Lung (tissue), 12 donors: ENCODE data around the gene STK25. TPM values are rescaled to one million over a fixed set of nuclear protein-coding genes. Genes with fewer than 3 reads are reported as not detected.

ENCODE experiments used
- ATAC-seq: fragments of 200-7000 bp; cut with Tn5 transposase; one replicate; pipeline ENCODE4 v1.9.1; 2020; ENCODE audit warnings: moderate number of reproducible peaks; ENCODE audit not compliant: insufficient read depth, low FRiP score
- DNase-seq, 3 donors: peaks; one replicate each; pipeline ENCODE4 v3.0.0-alpha.2; 2013 to 2017
- H3K27ac ChIP-seq, 2 donors: one replicate each; pipeline ENCODE4 v1.5.1; 2013; ENCODE audit warnings: mild to moderate bottlenecking in 2 of 2, moderate library complexity in 2 of 2, control low read depth in 1 of 2, inconsistent platforms in 1 of 2, low read depth in 1 of 2, low read length in 1 of 2
- H3K27me3 ChIP-seq, 3 donors: one replicate each; pipeline ENCODE4 v1.5.1; 2013; ENCODE audit warnings: low read length in 2 of 3; ENCODE audit not compliant: control insufficient read depth in 3 of 3, insufficient read depth in 3 of 3
- H3K36me3 ChIP-seq, 4 donors: one replicate each; pipeline ENCODE4 v1.5.1; 2013; ENCODE audit warnings: low read length in 4 of 4, mild to moderate bottlenecking in 1 of 4, moderate library complexity in 1 of 4; ENCODE audit not compliant: control insufficient read depth in 4 of 4, insufficient read depth in 4 of 4
- H3K4me1 ChIP-seq, 5 donors: one replicate each; pipeline ENCODE4 v1.5.1; 2013; ENCODE audit warnings: low read length in 5 of 5, mild to moderate bottlenecking in 2 of 5, moderate library complexity in 1 of 5; ENCODE audit not compliant: control insufficient read depth in 5 of 5, insufficient read depth in 5 of 5
- H3K4me3 ChIP-seq: one replicate; pipeline ENCODE4 v1.5.1; 2013; ENCODE audit warnings: mild to moderate bottlenecking, control low read depth, moderate library complexity
- H3K9ac ChIP-seq, 2 donors: one replicate each; pipeline ENCODE4 v1.5.1; 2013; ENCODE audit warnings: low read length in 2 of 2, control low read depth in 1 of 2; ENCODE audit not compliant: insufficient read depth in 1 of 2
- H3K9me3 ChIP-seq, 4 donors: one replicate each; pipeline ENCODE4 v1.5.1; 2013; ENCODE audit warnings: low read length in 3 of 4, mild to moderate bottlenecking in 1 of 4, moderate library complexity in 1 of 4; ENCODE audit not compliant: control insufficient read depth in 4 of 4, insufficient read depth in 3 of 4
- CTCF ChIP-seq: IDR thresholded peaks from 2 replicates; pipeline ENCODE4 v1.5.1; 2012; ENCODE audit warnings: mild to moderate bottlenecking; ENCODE audit errors: control extremely low read depth, extremely low read depth
- WGBS, 2 donors: extraction: QIAGEN DNeasy Blood & Tissue Kit; methylation state at CpG; one replicate each; pipeline ENCODE4 v1.1.7; 2013; 5-methylcytosine and 5-hydroxymethylcytosine counted together
- polyA plus RNA-seq, 2 donors: library from polyadenylated mRNA; stranded (reverse); fragments of 200-250 nt; gene quantifications; one replicate each; pipeline ENCODE4 v1.2.1, GENCODE V29; 2013
- total RNA-seq, 2 donors: library from RNA; depleted of rRNA in 1 of 2; stranded (reverse); fragments of >200 nt in 1 of 2; gene quantifications; one replicate each; pipeline ENCODE4 v1.2.1, GENCODE V29; 2014 to 2021
- donor health status: control.
- donor health status: control.
- donor health status: Bipolar disorder and iron deficiency.
- donor health status: healthy.
- donor health status: DM: yes; HTN: yes; CAD: no.

STK25 gene
- total and polyA plus RNA-seq, 4 donors = 126 to 182 (median 136) TPM

GRCh38 chr2:241489088-241489487, 19.3 kb downstream of the STK25 start:
- H3K4me3 ChIP-seq = no peak overlapping the region
- 88 to 93% methylated on average over 3 of the region's 3 CpGs for WGBS, 2 donors
- no peak for DNase-seq

GRCh38 chr2:241485172-241485911, 23.0 kb downstream of the STK25 start:
- Histone ChIP-seq H3K4me1 (no peaks in the 10 kb centered on the region), H3K27me3 (no peaks in the 10 kb centered on the region), H3K36me3 (peaks cover 0 to 6% (median 3%) of the 10 kb centered on the region in 4 donors), H3K9me3 (no peaks in the 10 kb centered on the region), H3K4me3 (no peak overlapping the region), H3K27ac (no peak overlapping the region), H3K9ac (no peak overlapping the region)
- WGBS, 2 donors = 87 to 92% methylated on average over 1 of the region's 1 CpG
- no peak for TF ChIP-seq CTCF
- no peak for DNase-seq
- no peak for ATAC-seq

More at GRCh38 chr2:241489088-241489487, 19.3 kb downstream of the STK25 start:
- Histone ChIP-seq H3K9ac (no peak overlapping the region), H3K36me3 (peaks cover 2 to 18% (median 4%) of the 10 kb centered on the region in 4 donors), H3K27me3 (no peaks in the 10 kb centered on the region), H3K9me3 (no peaks in the 10 kb centered on the region), H3K27ac (no peak overlapping the region), H3K4me1 (peaks cover 0 to 5% (median 0%) of the 10 kb centered on the region in 5 donors)
- ATAC-seq = no peak
- TF ChIP-seq CTCF = no peak

- ATAC-seq (no peak), DNase-seq (no peak)
- WGBS, 2 donors = 96 to 97% methylated on average over 9 of the region's 9 CpGs
- H3K9me3 ChIP-seq = no peaks in the 10 kb centered on the region
- no peaks in the 10 kb centered on the region for H3K27me3 ChIP-seq
- H3K27ac ChIP-seq = no peak overlapping the region
- no peak overlapping the region for H3K9ac ChIP-seq
- H3K36me3 ChIP-seq = peaks cover 0 to 13% (median under 1%) of the 10 kb centered on the region in 4 donors
- H3K4me1 ChIP-seq = no peaks in the 10 kb centered on the region
- H3K4me3 ChIP-seq = no peak overlapping the region
- no peak for TF ChIP-seq CTCF
These were observed 25.1 kb downstream of the STK25 start for GRCh38 chr2:241483305-241483704.
